NCI-H2196 (cell line): ENCODE results near the gene ATP6V0E1.
"Not testable (repeated sequence)": the region's sequence is repeated elsewhere in the genome, so short reads cannot be mapped to it uniquely, and the experiment has no call there.

ENCODE experiments used
- DNase-seq: peaks from one replicate; lab custom pipeline; 2025; ENCODE audit not compliant: unreplicated experiment; lab: John Stamatoyannopoulos, UW

Gene ATP6V0E1

DNA sequence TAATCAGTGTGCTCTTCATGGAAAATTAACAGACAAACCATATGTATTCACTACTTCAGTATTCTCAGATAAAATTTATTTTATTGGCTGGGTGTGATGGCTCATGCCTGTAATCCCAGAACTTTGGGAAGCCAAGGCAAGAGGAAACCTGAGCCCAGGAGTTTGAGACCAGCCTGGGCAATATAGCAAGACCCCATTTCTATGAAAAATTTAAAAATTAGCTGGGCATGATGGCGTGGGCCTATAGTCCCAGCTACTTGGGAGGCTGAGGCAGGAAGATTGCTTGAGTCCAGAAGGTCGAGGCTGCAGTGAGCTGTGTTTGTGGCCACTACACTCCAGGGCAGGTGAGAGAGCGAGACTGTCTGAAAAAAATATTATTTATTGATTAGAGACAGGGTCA is 49.2 kb downstream of the ATP6V0E1 start:
- DNase-seq: no peak

GRCh38 chr5:173033923-173034322 is 50.4 kb downstream of the ATP6V0E1 start:
- no peak for DNase-seq

DNA sequence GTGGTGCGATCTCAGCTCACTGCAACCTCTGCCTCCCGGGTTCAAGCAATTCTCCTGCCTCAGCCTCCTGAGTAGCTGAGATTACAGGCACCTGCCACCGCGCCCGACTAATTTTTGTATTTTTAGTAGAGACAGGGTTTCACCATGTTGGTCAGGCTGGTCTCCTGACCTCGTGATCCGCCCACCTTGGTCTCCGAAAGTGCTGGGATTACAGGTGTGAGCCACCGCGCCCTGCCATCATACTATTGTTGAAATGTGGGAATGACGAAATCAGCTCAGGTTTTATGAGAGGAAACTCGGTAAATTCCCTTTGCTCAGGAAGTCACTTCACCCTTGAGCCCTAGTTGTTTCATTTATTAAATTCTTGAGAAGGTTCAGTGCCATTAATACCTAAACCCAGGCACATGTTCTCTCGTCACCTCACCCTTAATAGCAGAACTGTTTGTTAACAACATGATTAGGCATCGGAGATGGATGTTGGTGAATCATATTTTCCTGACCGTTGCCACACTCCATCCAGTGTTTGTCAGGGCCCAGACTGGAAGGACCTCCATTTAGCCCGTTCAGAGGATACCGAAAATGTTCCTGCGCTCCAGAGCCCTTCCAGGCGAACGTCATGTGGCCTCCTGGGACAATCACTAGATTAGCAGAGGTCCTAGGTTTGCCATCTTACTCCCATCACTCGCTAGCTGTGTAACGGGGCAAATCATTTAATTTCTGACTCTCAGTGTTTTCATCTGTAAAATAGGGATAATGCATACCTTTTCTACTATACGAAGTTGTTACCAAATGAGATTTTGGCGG is 52.5 kb downstream of the ATP6V0E1 start:
- DNase-seq: no peak

DNA sequence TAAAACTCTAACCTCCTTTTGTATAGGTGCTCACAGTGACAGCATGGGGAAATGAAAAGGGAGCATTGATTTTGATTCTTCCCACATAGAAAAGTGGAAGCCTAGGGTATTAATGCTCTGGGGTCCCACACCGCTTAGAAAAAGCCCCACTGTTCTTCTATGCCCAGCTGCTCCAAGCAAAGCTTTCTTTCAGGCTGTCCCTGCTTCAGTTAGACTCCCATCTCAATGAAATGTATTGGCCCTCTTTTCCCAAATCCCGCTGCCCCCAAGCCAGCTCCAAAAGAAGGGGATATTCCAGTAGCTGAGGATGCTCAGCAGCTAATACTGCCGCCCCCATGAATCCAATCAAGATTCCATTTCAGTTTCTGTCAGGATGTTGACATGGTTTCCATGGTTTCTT is 55.6 kb downstream of the ATP6V0E1 start:
- DNase-seq: no peak

DNA sequence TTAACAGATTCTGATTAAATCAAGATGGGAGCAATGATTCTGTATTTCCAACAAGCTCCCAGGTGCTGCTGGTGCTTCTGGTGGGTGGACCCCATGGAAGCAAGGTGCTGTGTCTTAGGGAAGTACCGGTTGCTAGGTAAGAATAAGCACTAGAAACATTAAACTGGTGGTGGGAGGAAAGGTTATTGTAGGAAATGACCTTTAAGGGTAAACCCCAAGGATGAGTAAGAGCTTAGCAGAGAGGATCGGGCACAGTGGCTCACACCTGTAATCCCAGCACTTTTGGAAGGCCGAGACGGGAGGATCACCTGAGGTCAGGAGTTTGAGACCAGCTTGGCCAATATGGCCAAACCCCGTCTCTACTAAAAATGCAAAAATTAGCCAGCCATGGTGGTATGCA is 56.4 kb downstream of the ATP6V0E1 start:
- DNase-seq: no peak

DNA sequence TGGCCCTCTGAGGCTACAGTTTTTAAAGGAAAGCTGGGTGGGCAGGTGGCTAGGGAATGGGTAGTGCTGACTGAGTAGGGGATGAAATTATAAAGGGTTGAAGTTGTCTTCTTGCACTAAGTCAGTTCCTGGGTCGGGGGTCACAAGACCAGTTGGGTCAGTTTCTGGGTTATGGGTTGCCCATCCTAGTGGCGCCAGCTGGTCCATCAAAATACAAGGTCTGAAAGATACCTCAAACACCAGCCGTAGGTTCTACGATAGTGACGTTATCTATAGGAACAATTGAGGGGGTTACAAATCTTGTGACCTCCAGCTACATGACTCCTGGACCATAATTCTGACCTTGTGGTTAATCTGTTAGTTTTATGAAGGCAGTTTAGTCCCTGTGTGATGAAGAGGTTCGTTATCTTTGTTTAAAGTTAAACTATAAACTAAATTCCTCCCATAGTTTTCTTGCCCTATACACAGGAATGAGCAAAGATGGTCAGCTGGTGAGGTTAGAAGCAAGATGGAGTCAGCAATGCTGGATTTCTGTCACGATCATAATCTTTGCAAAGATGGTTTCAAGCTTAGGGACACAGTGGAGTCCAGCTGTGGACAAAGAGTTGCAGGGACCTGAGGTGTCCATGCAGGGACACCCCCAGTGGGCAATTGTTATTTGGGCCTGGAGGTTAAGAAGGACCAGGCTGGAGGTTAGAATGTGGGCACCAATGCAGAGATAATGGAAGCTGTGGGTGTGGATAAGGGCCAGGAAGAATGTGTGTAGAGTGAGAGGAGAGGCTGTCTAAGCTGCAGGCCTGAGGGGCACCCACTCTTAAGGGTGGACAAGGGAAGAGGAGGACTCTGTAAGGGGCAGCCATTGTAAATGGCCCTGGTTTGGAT is 58.6 kb downstream of the ATP6V0E1 start:
- DNase-seq: no peak

DNA sequence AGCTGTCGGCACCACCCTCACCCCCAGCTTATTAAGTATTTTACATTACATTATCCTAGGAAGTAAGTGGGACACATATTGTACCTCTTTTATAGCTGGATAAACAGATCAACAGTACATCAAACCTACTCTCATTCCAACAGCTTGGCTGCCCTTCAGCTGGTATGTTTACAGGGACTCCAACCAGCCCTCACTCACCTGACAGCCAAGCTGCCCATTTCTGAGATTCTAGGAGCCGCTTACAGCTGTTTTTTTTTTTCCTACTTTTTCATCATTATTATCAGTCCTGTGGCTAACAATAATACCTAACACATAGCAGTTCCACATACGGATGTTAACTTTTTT is 59.2 kb downstream of the ATP6V0E1 start:
- DNase-seq: no peak

GRCh38 chr5:173045474-173045873 is 61.9 kb downstream of the ATP6V0E1 start:
- no peak for DNase-seq

DNA sequence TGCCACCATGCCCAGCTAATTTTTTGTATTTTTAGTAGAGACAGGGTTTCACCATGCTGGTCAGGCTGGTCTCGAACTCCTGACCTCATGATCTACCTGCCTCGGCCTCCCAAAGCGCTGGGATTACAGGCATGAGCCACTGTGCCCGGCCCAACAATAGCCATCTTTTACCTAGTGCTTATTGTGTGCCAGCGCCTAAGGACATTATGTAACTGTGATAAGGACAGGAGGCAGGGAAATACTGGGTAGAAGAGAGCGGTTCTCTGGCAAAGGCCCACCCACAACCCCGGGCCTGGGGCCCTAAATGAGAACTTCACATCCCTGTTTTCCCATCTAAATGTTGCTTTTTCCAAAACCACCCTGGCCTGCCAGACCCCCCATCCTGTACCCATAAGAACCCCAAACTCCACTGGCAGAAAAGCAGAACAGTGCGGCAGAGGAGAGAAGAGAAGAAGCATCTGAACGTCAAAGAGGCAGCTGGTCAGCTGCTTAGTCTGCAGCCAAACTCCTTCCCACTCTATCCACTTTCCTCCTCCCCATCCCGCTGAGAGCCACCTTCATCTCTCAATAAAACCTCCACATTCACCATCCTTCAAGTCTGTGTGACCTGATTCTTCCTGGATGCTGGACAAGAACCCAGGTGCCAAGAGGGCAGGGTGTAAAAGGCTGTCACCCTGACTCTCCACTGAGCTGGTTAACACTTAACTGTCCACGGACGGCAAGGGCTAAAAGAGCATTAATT is 63.7 kb downstream of the ATP6V0E1 start:
- not testable (repeated sequence) for DNase-seq

GRCh38 chr5:173047838-173048105 is 64.2 kb downstream of the ATP6V0E1 start:
- DNase-seq: no peak

DNA sequence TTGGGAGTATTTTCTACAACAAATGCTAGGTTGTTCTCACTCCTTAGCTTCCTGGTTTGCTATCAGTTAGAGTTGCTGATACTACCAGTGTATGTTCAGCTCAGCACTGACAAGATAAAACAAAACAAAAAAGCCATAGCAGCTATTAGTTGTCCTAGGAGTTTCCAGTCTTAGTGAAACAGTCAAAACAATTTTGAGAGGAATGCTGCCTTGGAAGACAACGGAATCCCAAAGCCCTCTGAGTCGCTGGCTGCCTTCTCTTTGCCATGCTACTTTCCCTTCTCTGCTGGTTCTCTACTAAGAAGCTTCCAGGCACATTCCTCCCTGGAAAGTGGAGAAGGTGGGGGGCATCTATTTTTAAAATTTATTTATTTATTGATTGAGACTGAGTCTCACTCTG is 67.2 kb downstream of the ATP6V0E1 start:
- DNase-seq: no peak

GRCh38 chr5:173051746-173052145 is 68.2 kb downstream of the ATP6V0E1 start:
- no peak for DNase-seq

DNA sequence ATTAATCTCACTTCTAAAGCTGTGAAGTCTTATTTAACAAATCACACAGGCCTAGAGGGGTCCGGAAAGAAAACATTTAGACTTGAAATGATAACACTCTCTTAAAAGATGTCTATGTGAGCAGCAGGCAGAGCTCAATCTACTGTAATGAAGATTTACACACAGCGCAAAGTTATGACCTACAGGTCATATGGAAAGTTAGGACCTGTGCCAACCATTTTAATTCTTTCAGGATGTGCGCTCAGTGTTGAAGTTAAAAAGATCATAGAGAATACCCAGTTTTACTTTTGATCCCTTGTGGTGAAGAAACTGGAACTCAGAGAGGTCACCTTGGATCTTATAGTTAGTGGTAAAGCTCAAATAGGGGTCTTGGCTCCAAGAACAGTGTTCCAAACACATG is 69.5 kb downstream of the ATP6V0E1 start:
- DNase-seq: no peak

DNA sequence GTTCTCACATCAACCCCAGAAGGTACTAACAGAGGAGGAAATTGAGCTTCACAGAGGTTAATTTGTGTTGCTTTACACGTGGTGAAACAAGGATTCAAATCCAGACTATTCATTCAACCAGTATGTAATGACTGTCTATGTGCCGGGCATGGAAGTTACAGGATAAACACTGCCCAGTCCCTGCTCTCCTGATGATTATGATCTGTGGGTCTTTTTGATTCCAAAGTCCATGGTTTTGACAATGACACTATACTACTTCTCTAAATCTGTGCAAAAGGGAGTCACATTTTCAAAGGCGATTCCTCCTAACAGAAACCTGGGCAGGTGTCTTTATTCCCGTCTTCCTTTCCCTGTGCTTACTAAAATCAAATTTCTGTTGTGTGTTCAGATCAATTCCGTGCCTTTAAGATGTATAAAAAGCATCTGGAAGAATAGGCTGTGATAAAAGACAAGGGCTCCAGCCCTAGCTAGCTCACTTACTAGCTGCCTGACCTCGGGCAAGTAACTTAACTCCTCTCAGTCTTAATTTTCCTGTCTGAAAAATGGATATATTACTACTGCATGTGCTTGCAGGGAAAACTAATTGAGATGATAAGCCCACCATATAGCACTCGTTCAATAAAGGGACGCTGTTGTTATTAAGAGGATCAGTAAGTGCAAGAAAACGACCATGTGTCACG is 71.6 kb downstream of the ATP6V0E1 start:
- no peak for DNase-seq

- DNase-seq: no peak
These were observed 72.1 kb downstream of the ATP6V0E1 start for GRCh38 chr5:173055722-173055982.

DNA sequence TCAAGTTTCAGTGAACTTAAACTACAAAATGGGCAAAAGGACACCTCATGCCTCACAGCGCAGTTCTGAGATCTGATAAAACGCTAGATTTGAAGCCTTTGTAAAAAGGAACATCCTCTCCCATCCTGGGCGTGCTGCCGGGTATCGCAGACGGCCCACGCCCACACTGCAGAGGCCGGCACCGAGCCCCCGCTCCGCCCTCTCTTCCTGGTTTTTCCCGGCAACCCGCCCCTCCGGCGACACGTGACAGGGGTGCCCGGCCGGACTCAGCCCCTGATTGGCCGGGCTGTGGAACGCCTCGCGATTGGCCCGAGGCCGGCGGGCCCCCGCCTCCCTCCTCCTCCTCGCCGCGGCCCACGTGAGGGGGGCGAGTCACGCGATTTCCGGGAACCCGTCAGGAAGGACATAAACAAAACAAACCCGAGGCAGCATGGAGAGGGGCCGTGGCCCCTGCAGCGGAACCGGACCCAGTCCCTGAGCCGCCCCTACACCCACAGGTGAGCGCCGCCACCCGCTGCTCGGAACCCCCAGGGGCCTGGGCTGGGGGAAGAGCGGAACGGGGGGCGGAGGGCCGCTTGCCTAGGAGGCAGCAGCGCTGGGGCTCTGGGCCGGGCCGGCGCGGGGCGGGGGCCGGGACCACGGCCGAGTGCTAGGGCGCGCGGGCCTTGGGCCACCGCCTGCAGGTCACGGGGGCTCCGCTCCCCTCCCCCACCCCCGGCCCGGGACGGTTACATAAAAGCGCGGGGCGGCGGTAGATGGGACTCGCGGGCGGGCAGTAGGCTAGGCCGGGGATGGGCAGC is 72.6 kb downstream of the ATP6V0E1 start, which contains the start of gene CREBRF:
TSS of gene CREBRF (plus strand) at position 370 of the 800 bp plus-strand sequence. CDS start 24,424 bp downstream, outside the sequence.
- DNase-seq: peak; percentile 95

DNA sequence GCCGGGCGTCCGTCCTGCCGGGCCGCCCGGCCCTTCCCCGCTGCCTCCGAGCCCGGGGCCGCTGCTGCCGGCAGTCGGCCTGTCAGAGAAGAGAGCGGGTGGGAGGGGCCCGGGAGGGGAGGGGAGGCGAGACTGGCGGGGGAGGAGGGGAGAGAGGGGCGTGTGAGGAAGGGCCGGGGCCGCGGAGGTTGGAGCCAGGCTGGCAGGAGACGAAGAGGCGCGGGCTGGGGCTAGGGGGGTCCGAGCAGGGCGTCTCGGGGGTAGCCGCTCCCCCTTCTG is 73.2 kb downstream of the ATP6V0E1 start:
- peak; percentile 81 for DNase-seq

DNA sequence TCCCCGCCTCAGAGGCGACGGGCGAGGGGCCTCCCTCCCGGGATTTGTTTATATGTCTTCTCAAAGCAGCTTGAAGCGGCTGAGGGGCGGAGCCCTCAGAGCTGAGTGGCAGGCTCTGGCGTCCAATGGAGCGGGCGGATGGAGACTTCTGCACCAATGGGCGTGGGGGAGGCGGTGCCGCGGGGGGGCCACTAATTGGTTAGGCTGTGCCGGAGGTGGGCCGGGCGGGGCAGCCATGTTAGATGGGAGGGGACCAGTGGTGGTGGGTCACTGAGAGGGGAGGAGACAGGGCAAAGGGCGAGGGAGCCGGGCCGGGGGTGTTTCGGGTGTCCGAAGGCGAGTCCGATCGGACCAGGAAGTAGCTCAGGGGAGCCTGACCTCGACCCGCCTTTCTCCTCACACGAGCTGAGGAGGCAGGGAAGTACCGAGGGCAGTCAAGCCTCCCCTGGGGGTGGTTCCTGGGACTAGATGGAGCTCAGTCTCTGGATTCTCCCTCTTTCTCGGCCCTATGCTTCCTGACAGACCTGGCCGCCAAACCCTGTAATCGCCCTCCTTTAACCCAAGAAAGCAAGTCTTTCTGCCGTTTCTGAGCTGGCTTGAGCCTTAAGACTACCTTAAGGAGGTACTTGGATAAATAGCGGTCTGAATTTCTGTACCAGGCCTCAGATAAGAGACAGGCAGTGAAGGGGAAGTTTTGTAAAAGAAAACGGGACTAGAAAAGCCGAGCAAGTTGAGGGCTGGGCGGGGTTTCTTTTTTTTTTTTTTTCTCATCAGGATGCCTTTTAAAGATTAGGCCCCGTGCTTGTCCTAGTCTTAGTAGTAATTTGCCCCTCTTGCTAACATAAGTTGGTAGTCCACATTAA is 73.7 kb downstream of the ATP6V0E1 start:
- DNase-seq: peak; percentile 98

DNA sequence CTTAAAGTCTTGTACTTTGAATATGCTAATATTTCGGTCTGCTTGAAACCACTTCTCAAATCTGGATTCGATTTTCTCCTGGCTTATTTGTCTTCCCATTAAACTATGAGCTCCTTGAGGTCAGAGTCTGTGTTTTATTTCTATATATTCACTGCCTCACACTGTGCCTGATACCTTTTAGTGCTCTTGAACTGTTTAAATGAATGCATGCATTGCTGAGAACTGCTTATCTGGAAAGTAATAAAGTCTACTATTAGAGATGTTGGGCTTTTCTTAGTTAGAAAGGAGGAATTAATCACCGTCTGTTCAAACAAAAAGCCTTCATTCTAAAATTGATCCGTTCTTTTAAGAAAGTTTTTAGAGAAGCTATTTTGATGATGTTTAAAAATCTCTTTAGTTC is 78.6 kb downstream of the ATP6V0E1 start:
- DNase-seq: no peak

DNA sequence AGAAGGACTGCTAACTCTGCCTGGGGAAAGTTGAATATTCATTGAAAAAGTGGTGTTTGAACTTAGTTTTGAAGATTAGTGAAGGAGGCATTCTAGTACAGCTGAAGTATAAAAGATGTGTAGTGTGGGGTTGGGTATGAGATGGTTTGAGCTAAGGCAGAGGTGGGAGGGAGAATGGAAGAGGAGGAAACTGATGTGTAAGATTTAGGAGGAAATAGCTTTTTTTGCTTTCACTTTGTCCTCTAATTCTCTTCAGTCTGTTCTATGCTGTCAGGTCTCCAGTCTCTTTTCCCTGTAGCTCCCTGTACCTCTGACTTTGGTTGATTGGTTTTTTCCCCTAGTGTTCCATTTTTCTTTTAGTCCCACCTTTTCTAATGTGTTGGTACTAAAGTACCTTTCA is 81.6 kb downstream of the ATP6V0E1 start:
- DNase-seq: no peak
